Thoracic aorta (tissue), 2 donors: ENCODE data around the gene ZBTB25. TPM values are rescaled to one million over a fixed set of nuclear protein-coding genes. Genes with fewer than 3 reads are reported as not detected.

Experiments
- ATAC-seq: fragments of 150-250 bp; one replicate; pipeline ENCODE4 v1.8.0; 2017; ENCODE audit warnings: low read depth; ENCODE audit not compliant: insufficient number of reproducible peaks, low FRiP score
- DNase-seq: peaks from one replicate; pipeline ENCODE4 v3.0.0-alpha.2; 2020; ENCODE audit warnings: low spot score
- H3K27ac ChIP-seq, 2 donors: fragments of 200-600 bp; sonication (generic); 1 replicate in 1 of 2; 2 replicates in 1 of 2; pipeline ENCODE4 v1.5.1; 2016; ENCODE audit warnings: mild to moderate bottlenecking in 2 of 2, moderate library complexity in 2 of 2
- H3K27me3 ChIP-seq: fragments of 200-600 bp; sonication (generic); replicated peaks from 2 replicates; pipeline ENCODE4 v1.6.0; 2016; ENCODE audit warnings: mild to moderate bottlenecking; ENCODE audit not compliant: insufficient read depth
- H3K36me3 ChIP-seq: fragments of 200-600 bp; sonication (generic); one replicate; pipeline ENCODE4 v1.5.1; 2016
- H3K4me1 ChIP-seq, 2 donors: fragments of 200-600 bp; sonication (generic); 1 replicate in 1 of 2; 2 replicates in 1 of 2; pipeline versions ENCODE4 v1.5.1 to v1.6.0; 2016; ENCODE audit warnings: low read depth in 2 of 2, mild to moderate bottlenecking in 1 of 2; ENCODE audit not compliant: control insufficient read depth in 1 of 2
- H3K4me3 ChIP-seq: fragments of 200-600 bp; sonication (generic); 2 replicates; pipeline ENCODE4 v1.5.1; 2016; ENCODE audit warnings: mild to moderate bottlenecking
- H3K9me3 ChIP-seq: fragments of 200-600 bp; sonication (generic); 2 replicates; pipeline ENCODE4 v1.5.1; 2016
- total RNA-seq, 2 donors: library from RNA; depleted of rRNA; stranded (reverse); fragments of >200 nt; gene quantifications; one replicate each; pipeline versions ENCODE4 v1.1.0 to v1.2.3, GENCODE V29; 2016
- TF ChIP-seq, protein P1 (sequence below): fragments of 200-600 bp; sonication (generic); IDR thresholded peaks from one replicate; pipeline ENCODE4 v1.5.1; 2019; ENCODE audit warnings: antibody characterized with exemption

ZBTB25 gene
- total RNA-seq, 2 donors from 2014 or later: 13.5 to 16.9 TPM

DNA sequence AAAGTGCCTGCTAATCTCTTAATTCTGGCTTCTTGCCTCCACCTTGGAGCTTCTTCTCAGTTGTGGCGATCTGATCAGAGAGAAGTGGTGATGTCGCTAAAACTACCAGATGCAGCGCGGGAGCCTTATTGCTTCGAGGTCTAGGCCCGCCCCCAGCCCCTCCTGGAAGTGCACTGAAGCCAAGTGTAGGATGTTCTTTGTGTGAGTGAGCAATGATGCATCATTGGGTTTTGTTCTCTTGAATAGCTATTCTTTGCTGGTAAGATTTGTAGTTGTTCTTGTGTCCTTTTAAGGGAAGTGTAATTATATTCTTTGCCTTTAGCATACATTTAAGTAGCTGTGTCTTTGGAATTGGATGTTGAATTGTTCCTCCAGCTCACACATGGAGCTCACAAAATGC is 79.7 kb downstream of the ZBTB25 start:
- DNase-seq: no peak
- Histone ChIP-seq H3K36me3 (peaks cover 29% of the 10 kb centered on the region), H3K9me3 (no peaks in the 10 kb centered on the region), H3K4me1 (no peaks in the 10 kb centered on the region), H3K4me3 (no peak overlapping the region), H3K27ac (no peak overlapping the region), H3K27me3 (no peaks in the 10 kb centered on the region)
- TF ChIP-seq, protein P1, sequence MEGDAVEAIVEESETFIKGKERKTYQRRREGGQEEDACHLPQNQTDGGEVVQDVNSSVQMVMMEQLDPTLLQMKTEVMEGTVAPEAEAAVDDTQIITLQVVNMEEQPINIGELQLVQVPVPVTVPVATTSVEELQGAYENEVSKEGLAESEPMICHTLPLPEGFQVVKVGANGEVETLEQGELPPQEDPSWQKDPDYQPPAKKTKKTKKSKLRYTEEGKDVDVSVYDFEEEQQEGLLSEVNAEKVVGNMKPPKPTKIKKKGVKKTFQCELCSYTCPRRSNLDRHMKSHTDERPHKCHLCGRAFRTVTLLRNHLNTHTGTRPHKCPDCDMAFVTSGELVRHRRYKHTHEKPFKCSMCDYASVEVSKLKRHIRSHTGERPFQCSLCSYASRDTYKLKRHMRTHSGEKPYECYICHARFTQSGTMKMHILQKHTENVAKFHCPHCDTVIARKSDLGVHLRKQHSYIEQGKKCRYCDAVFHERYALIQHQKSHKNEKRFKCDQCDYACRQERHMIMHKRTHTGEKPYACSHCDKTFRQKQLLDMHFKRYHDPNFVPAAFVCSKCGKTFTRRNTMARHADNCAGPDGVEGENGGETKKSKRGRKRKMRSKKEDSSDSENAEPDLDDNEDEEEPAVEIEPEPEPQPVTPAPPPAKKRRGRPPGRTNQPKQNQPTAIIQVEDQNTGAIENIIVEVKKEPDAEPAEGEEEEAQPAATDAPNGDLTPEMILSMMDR: no peak
- no peak for ATAC-seq

GRCh38 chr14:64422756-64423155 is 80.9 kb downstream of the ZBTB25 start:
- H3K4me1 ChIP-seq: no peaks in the 10 kb centered on the region
- ATAC-seq (no peak), DNase-seq (no peak)
- H3K9me3 ChIP-seq: no peaks in the 10 kb centered on the region
- H3K36me3 ChIP-seq: peaks cover 31% of the 10 kb centered on the region
- no peak overlapping the region for H3K27ac ChIP-seq
- TF ChIP-seq, protein P1: no peak
- no peak overlapping the region for H3K4me3 ChIP-seq
- no peaks in the 10 kb centered on the region for H3K27me3 ChIP-seq

GRCh38 chr14:64422005-64422404 is 81.6 kb downstream of the ZBTB25 start:
- H3K36me3 ChIP-seq: peaks cover 33% of the 10 kb centered on the region
- DNase-seq (no peak), ATAC-seq (no peak)
- no peaks in the 10 kb centered on the region for H3K27me3 ChIP-seq
- no peak overlapping the region for H3K27ac ChIP-seq
- no peaks in the 10 kb centered on the region for H3K9me3 ChIP-seq
- TF ChIP-seq, protein P1: no peak
- H3K4me3 ChIP-seq: no peak overlapping the region
- peaks cover 0 to 1% of the 10 kb centered on the region in 2 donors for H3K4me1 ChIP-seq

- Histone ChIP-seq H3K27me3 (no peaks in the 10 kb centered on the region), H3K9me3 (no peaks in the 10 kb centered on the region), H3K27ac (no peak overlapping the region), H3K4me1 (peaks cover 0 to 4% of the 10 kb centered on the region in 2 donors), H3K4me3 (no peak overlapping the region), H3K36me3 (peaks cover 32% of the 10 kb centered on the region)
- no peak for ATAC-seq
- TF ChIP-seq, protein P1: no peak
- no peak for DNase-seq
Measured at GRCh38 chr14:64421166-64421565, 82.5 kb downstream of the ZBTB25 start.

GRCh38 chr14:64419003-64419402 is 84.6 kb downstream of the ZBTB25 start:
- Histone ChIP-seq H3K9me3 (no peaks in the 10 kb centered on the region), H3K27ac (no peak overlapping the region), H3K4me3 (no peak overlapping the region), H3K27me3 (no peaks in the 10 kb centered on the region), H3K36me3 (peaks cover 41% of the 10 kb centered on the region), H3K4me1 (peaks cover 0 to 4% of the 10 kb centered on the region in 2 donors)
- ATAC-seq (no peak), DNase-seq (no peak)
- TF ChIP-seq, protein P1: no peak
